Nephron progenitor cell (in vitro differentiated cells): ENCODE measurements around the gene TPSD1.
"Not testable (repeated sequence)": the region's sequence is repeated elsewhere in the genome, so short reads cannot be mapped to it uniquely, and the experiment has no call there.

Experiments used
- DNase-seq: peaks from one replicate; pipeline ENCODE4 v3.0.0; 2021
- H3K27ac Mint-ChIP-seq: 2 replicates; pipeline ENCODE4 v1.8.0; 2021; ENCODE audit warnings: mild to moderate bottlenecking, moderate library complexity, mixed read lengths
- H3K27me3 Mint-ChIP-seq: 2 replicates; pipeline ENCODE4 v1.8.0; 2021; ENCODE audit warnings: mild to moderate bottlenecking, low read depth, mixed read lengths; ENCODE audit not compliant: poor library complexity
- H3K36me3 Mint-ChIP-seq: 2 replicates; pipeline ENCODE4 v1.8.0; 2021; ENCODE audit warnings: low read depth, mixed read lengths
- H3K4me1 Mint-ChIP-seq: 2 replicates; pipeline ENCODE4 v1.8.0; 2021; ENCODE audit warnings: mixed read lengths
- H3K4me3 Mint-ChIP-seq: 2 replicates; pipeline ENCODE4 v1.8.0; 2021; ENCODE audit warnings: mild to moderate bottlenecking, moderate library complexity, mixed read lengths
- H3K9me3 Mint-ChIP-seq: 2 replicates; pipeline ENCODE4 v1.8.0; 2021; ENCODE audit warnings: mild to moderate bottlenecking, moderate library complexity, mixed read lengths
- TF ChIP-seq, protein P1 (sequence below): fragments of 200-600 bp; sonication (generic); IDR thresholded peaks from 2 replicates; pipeline ENCODE4 v1.5.0; 2021; ENCODE audit warnings: antibody characterized with exemption

Gene TPSD1

DNA sequence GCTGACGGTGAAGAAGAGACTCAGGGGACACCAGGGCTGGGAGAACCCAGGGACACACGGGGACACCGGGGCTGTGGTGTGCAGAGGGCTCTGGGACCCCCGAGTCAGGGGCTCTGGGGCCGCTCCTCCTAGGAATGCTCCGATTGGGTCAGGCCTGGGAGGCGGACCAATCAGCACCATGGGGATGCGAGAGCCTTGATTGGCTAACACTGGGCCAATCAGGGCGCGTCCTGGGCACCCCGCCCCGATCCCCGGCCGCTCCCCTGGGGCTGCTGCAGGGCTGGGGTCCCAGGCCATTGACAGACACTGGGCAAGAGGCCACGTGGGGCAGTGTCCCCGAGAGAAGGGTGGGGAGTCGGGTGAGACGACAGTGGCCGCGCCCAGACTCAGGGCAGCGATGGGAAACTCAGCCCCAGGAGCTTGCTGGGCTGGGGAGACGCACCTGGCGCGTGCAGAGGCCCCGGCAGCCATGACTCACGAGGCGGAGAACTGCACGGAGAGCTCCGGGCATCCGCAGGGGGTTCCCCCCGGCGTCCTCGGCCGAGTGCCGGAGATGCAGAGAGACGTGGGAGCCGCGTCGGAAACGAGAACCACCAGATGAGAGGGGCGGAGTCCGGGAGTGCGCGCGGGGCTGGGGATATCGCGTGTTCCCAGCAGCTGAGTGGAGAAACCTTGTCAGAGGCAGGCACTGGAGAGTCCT is 23.7 kb upstream of the TPSD1 start:
- H3K4me1 Mint-ChIP-seq, H3K9me3 Mint-ChIP-seq, H3K27me3 Mint-ChIP-seq, DNase-seq, H3K4me3 Mint-ChIP-seq, H3K36me3 Mint-ChIP-seq, H3K27ac Mint-ChIP-seq: not testable (repeated sequence)

DNA sequence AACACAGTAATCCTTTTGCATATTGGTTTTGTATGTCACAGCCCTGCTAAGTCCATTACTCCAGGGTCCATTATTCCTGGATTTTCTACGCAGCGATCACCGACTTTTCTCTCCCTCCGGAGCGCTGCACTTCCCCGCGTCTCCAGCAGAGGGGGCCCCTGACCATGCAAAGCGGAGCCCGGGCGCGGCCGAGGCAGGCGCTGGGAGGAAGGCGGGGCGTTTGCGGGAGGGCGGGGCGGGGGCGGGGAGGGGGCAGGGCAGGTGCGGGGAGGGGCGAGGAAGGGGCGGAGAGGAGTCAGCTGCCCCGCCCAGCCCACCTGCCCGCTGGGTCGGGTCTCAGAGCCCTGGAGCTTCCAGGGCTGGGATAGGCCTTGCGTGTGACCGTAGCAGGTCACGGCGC is 19.2 kb upstream of the TPSD1 start:
- not testable (repeated sequence) for H3K9me3 Mint-ChIP-seq, H3K4me1 Mint-ChIP-seq, H3K4me3 Mint-ChIP-seq, H3K27ac Mint-ChIP-seq, H3K36me3 Mint-ChIP-seq, DNase-seq
- H3K27me3 Mint-ChIP-seq: peaks cover 11% of the 10 kb centered on the region

DNA sequence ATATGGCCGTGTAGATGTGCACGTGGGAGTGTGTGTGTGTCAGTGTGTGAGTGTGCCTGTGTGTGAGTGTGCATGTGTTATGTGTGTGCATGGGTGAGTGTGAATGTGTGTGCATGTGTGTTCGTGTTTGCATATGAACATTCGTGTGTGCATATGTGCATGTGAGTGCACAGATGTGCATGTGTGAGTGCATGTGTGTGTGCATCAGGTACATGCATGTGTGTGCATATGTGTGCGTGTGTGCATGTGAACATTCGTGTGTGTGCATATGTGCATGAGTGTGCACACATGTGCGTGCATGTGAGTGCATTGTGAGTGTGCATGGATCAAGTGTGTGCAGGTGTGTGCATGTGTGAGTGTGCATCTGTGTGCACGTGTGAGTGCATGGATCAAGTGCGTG is 17.9 kb upstream of the TPSD1 start:
- DNase-seq: no peak
- Mint-ChIP-seq H3K36me3 (no peaks in the 10 kb centered on the region), H3K27ac (no peak overlapping the region), H3K4me1 (peaks cover 6% of the 10 kb centered on the region), H3K9me3 (peaks cover 7% of the 10 kb centered on the region), H3K4me3 (no peak overlapping the region), H3K27me3 (peaks cover 11% of the 10 kb centered on the region)
- TF ChIP-seq, protein P1, sequence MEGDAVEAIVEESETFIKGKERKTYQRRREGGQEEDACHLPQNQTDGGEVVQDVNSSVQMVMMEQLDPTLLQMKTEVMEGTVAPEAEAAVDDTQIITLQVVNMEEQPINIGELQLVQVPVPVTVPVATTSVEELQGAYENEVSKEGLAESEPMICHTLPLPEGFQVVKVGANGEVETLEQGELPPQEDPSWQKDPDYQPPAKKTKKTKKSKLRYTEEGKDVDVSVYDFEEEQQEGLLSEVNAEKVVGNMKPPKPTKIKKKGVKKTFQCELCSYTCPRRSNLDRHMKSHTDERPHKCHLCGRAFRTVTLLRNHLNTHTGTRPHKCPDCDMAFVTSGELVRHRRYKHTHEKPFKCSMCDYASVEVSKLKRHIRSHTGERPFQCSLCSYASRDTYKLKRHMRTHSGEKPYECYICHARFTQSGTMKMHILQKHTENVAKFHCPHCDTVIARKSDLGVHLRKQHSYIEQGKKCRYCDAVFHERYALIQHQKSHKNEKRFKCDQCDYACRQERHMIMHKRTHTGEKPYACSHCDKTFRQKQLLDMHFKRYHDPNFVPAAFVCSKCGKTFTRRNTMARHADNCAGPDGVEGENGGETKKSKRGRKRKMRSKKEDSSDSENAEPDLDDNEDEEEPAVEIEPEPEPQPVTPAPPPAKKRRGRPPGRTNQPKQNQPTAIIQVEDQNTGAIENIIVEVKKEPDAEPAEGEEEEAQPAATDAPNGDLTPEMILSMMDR: no peak

DNA sequence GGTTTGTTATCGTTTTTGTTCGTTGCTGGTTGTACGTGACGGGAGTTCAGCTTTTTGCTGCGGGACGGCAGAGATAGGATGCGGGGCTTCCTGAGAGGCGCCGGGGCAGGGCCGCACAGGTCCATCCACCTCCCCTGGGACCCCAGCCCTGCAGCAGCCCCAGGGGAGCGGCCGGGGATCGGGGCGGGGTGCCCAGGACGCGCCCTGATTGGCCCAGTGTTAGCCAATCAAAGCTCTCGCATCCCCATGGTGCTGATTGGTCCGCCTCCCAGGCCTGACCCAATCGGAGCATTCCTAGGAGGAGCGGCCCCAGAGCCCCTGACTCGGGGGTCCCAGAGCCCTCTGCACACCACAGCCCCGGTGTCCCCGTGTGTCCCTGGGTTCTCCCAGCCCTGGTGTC is 17.0 kb upstream of the TPSD1 start:
- Mint-ChIP-seq H3K4me1 (peaks cover 14% of the 10 kb centered on the region), H3K27ac (peak overlapping the region; percentile 12), H3K27me3 (peaks cover 11% of the 10 kb centered on the region)
- H3K4me3 Mint-ChIP-seq, H3K36me3 Mint-ChIP-seq, DNase-seq, H3K9me3 Mint-ChIP-seq: not testable (repeated sequence)

DNA sequence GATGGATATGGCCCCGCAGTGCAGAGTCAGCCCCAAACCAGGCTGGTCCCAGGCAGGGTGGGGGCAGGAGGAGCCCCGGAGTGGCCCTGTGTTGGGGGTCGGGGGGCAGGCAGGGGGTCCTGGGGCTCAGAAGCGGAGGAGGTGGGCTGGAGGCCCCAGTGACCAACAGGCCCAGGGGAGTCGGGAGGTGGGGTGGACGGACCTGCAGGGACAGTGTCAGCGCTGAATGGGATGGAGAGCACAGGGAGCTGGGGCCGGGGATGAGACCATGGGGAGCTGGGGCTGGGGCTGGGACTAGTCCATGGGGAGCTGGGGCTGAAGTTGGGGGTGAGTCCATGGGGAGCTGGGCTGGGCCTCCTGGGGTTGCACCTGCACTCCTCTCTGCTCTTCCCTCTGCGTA is 16.3 kb upstream of the TPSD1 start:
- not testable (repeated sequence) for H3K4me3 Mint-ChIP-seq, H3K9me3 Mint-ChIP-seq, DNase-seq, H3K27ac Mint-ChIP-seq, H3K36me3 Mint-ChIP-seq
- H3K27me3 Mint-ChIP-seq: peaks cover 11% of the 10 kb centered on the region
- H3K4me1 Mint-ChIP-seq: peaks cover 14% of the 10 kb centered on the region

DNA sequence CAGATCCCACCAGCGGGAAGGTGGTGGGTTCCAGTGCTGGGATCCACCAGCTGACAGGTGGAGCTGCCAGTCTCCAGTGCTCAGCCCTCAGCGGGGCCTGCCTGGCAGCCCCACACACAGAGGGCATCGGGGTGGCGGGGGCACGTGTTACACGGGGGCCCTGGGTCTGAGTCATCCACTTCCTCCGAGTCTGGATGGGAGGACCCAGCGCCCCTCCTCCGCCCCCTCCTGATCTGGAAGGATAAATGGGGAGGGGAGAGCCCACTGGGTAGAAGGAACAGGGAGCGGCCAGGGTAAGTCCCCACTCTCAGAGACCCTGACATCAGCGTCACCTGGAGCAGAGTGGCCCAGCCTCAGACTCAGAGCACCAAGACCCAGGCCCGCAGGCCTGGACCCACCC is 15.4 kb upstream of the TPSD1 start, which contains the start of gene TPSAB1:
TSS of gene TPSAB1 (plus strand) at position 270 of the 400 bp plus-strand sequence. CDS start 234 bp downstream, outside the sequence.
- not testable (repeated sequence) for H3K36me3 Mint-ChIP-seq, DNase-seq, H3K9me3 Mint-ChIP-seq, H3K27ac Mint-ChIP-seq, H3K4me3 Mint-ChIP-seq
- peaks cover 18% of the 10 kb centered on the region for H3K27me3 Mint-ChIP-seq
- peaks cover 19% of the 10 kb centered on the region for H3K4me1 Mint-ChIP-seq

DNA sequence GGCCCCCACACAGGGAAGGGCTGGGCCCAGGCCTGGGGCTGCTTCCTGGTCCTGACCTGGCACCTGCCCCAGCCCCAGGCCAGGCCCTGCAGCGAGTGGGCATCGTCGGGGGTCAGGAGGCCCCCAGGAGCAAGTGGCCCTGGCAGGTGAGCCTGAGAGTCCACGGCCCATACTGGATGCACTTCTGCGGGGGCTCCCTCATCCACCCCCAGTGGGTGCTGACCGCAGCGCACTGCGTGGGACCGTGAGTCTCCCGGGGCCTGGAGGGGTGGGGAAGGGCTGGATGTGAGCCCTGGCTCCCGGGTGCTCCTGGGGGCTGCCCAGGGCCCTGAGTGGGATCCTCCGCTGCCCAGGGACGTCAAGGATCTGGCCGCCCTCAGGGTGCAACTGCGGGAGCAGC is 14.8 kb upstream of the TPSD1 start:
- not testable (repeated sequence) for H3K9me3 Mint-ChIP-seq, H3K4me3 Mint-ChIP-seq, H3K36me3 Mint-ChIP-seq, H3K27ac Mint-ChIP-seq, DNase-seq
- Mint-ChIP-seq H3K4me1 (peaks cover 24% of the 10 kb centered on the region), H3K27me3 (peaks cover 23% of the 10 kb centered on the region)

DNA sequence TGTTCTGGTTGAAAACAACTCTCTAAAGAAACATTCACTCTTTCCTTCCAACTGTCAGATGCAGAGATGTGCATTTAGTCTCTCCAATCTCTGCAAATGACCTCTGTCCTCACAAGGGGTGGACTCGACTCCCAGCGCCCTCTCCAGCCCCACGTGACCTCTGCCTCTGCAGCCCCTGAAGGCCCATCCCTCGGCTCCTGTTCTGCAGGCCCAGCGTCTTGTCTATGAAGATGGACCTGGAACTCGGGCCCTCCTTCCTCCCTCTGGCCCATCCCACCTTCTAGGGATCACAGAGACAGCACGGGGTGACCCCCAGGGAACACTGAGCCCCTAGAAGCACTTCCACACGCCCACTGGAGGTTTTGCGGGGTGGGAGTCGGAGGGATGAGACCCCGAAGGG is 12.5 kb upstream of the TPSD1 start:
- H3K36me3 Mint-ChIP-seq, H3K4me3 Mint-ChIP-seq, H3K9me3 Mint-ChIP-seq, H3K27ac Mint-ChIP-seq, DNase-seq: not testable (repeated sequence)
- H3K4me1 Mint-ChIP-seq: peaks cover 23% of the 10 kb centered on the region
- H3K27me3 Mint-ChIP-seq: peaks cover 40% of the 10 kb centered on the region

DNA sequence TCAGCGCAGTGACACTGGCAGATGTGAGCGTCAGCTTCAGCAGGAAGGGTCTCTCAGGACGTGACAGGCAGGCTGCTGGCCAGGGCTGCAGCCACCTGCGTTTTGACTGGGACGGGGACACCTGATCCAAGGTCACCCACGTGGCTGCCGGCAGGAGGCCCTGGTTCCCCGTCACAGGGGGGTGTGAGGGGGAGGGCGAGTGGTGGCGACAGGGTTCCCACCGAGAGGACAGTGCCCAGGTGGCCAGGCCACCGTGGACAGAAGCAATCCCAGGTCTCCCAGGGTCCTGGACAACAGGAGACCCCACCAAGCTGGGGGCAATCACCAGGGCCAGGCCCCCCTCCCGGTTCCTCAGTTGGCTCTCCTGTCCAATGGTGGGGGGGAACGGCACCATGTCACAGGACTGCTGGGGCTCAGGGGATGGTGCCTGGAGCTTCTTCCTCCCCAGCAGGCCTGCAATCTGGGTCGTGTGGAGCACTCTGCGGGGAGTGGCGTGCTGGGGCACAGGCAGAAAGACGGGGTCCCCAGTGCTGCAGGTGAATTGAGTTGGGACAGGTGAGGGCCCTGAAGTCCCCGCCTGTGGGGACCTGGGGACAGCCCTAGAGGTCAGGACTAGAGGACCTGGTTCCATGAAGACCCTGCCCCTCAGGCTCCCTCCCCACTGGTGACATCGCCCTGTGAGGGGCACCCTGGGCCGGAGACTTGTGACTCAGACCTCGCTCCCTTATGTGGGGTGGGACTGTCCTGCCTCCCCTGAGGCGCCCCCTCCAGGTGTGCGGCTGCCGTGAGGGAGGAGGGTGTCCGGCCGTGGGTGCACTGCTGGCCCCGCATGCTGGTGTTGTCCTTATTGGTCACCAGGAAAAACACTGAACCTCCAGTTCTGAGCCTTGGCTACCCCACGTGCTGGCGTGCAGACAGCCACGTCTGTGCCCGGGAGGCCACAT is 11.7 kb upstream of the TPSD1 start:
- Mint-ChIP-seq H3K27me3 (peaks cover 34% of the 10 kb centered on the region), H3K4me1 (peaks cover 23% of the 10 kb centered on the region)
- not testable (repeated sequence) for H3K4me3 Mint-ChIP-seq, H3K36me3 Mint-ChIP-seq, H3K9me3 Mint-ChIP-seq, H3K27ac Mint-ChIP-seq
- DNase-seq: peak; percentile 1
